Measurements from ENCODE around the gene MAGI1. TPM values are rescaled to one million over a fixed set of nuclear protein-coding genes. Genes with fewer than 3 reads are reported as not detected.

MAGI1 gene
- total RNA-seq, 4 donors from 2014 or later: 42.4 to 71.6 (median 50.2) TPM

DNA sequence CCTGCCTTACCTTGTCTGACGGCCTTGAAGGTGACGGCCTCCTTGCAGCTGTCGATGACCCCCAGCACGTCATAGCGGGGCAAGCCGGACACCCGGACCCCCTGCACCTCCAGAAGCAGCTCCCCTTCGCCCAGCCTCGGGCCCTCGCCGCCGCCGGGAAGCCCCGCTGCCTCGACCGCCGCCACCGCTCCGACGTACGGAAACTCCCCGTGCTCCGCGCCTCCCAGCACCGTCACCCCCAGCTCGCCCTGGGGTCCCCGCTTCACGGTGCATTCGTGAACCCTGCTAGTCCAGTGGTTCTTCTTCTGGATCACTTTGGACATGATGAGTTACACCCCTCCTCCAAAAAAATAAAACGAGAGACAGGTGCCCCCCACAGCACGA, 740 bp downstream of the MAGI1 start:
- WGBS, 2 donors: 1% methylated on average over 15 to 31 of the region's 31 CpGs
- peak overlapping the region; percentile 47 for H3K4me3 ChIP-seq (ENCODE audit: low read depth, poor library complexity, severe bottlenecking)
- no peak for DNase-seq (ENCODE audit: low spot score in 2 of 2)
- intact Hi-C loops (cut with DNase I; ENCODE audit: low total_unique reads): no loop called here
- TF ChIP-seq POLR2A (IDR thresholded peaks at IDR 0.05): no peak

- intact Hi-C loops (cut with DNase I; ENCODE audit: low total_unique reads): no loop called here
- 2 to 4% methylated on average over 17 to 29 of the region's 33 CpGs for WGBS, 2 donors
These were observed 1.3 kb downstream of the MAGI1 start for GRCh38 chr3:66037330-66037985.

GRCh38 chr3:66036586-66037148, 2.1 kb downstream of the MAGI1 start:
- H3K4me3 ChIP-seq (ENCODE audit: low read depth, poor library complexity, severe bottlenecking): no peak overlapping the region
- DNase-seq (ENCODE audit: low spot score in 2 of 2): no peak
- TF ChIP-seq, protein P1, sequence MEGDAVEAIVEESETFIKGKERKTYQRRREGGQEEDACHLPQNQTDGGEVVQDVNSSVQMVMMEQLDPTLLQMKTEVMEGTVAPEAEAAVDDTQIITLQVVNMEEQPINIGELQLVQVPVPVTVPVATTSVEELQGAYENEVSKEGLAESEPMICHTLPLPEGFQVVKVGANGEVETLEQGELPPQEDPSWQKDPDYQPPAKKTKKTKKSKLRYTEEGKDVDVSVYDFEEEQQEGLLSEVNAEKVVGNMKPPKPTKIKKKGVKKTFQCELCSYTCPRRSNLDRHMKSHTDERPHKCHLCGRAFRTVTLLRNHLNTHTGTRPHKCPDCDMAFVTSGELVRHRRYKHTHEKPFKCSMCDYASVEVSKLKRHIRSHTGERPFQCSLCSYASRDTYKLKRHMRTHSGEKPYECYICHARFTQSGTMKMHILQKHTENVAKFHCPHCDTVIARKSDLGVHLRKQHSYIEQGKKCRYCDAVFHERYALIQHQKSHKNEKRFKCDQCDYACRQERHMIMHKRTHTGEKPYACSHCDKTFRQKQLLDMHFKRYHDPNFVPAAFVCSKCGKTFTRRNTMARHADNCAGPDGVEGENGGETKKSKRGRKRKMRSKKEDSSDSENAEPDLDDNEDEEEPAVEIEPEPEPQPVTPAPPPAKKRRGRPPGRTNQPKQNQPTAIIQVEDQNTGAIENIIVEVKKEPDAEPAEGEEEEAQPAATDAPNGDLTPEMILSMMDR (IDR thresholded peaks at IDR 0.05): no peak
- TF ChIP-seq POLR2A (IDR thresholded peaks at IDR 0.05): no peak
- 58 to 70% methylated on average over 9 of the region's 9 CpGs for WGBS, 2 donors
- intact Hi-C loops (cut with DNase I; ENCODE audit: low total_unique reads): no loop called here

More at GRCh38 chr3:66037330-66037985, 1.3 kb downstream of the MAGI1 start:
- DNase-seq (ENCODE audit: low spot score in 2 of 2): no peak
- TF ChIP-seq, protein P1 (IDR thresholded peaks at IDR 0.05): no peak
- no peak for TF ChIP-seq POLR2A (IDR thresholded peaks at IDR 0.05)
- peak overlapping the region; percentile 47 for H3K4me3 ChIP-seq (ENCODE audit: low read depth, poor library complexity, severe bottlenecking)

GRCh38 chr3:66035763-66036477, 2.8 kb downstream of the MAGI1 start:
- 33 to 38% methylated on average over 5 of the region's 5 CpGs for WGBS, 2 donors
- H3K4me3 ChIP-seq (ENCODE audit: low read depth, poor library complexity, severe bottlenecking): no peak overlapping the region
- intact Hi-C loops (cut with DNase I; ENCODE audit: low total_unique reads): no loop called here
- TF ChIP-seq POLR2A (IDR thresholded peaks at IDR 0.05): no peak
- TF ChIP-seq, protein P1 (IDR thresholded peaks at IDR 0.05): no peak
- no peak for DNase-seq (ENCODE audit: low spot score in 2 of 2)

DNA sequence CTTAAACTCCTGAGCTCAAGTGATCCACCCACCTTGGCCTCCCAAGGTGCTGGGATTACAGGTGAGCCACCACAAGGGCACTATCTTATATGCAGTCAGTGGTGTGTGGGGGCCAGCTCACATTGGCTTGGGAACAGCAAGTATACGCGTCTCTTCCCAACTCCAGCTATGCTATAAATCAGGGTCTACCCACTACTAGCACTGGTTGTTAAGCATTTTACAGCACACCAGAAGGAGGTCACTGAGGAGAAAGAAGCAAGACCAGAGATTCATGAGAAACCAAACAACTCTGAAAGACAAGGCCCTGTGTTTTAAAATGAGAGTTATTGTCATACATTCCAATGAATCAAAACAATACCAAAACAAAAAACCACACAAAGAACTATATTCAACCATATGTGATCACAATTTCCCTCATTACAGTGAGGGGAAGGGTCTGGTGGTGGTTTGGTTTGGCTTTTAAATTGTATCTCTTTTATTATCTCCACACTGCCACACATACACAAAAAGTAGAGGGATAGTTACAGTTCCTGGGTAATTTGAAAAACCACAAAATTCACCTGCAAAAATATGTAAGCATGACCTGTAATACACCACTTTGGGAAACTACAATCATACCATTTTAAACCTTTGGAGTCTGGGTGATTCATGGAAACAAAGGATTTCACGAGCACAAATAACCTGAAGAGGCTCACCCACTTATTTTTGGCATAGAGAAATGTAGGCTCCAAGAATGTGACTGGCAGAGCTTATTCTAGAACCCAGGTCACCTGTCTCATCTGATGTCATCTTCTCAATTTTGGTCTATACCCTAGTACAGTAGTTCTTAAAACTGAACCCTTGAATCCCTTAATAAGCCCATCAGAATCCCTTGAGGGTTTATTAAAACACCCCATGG, 5.2 kb downstream of the MAGI1 start:
- H3K4me3 ChIP-seq (ENCODE audit: low read depth, poor library complexity, severe bottlenecking): no peak overlapping the region
- 75 to 84% methylated on average over 3 of the region's 3 CpGs for WGBS, 2 donors
- intact Hi-C loops (cut with DNase I; ENCODE audit: low total_unique reads): no loop called here
- TF ChIP-seq, protein P1 (IDR thresholded peaks at IDR 0.05): no peak
- TF ChIP-seq POLR2A (IDR thresholded peaks at IDR 0.05): no peak
- DNase-seq (ENCODE audit: low spot score in 2 of 2): no peak

All from lower leg skin (tissue), 4 donors.